Sigmoid colon (tissue), 7 donors: Measurements from ENCODE around the gene C8G. TPM values are rescaled to one million over a fixed set of nuclear protein-coding genes. Genes with fewer than 3 reads are reported as not detected.

Experiments
- DNase-seq: peaks from one replicate; pipeline ENCODE4 v3.0.0-alpha.2; 2019
- H3K27ac ChIP-seq, 4 donors: fragments of 200-600 bp; sonication (generic); one replicate each; pipeline ENCODE4 v1.5.1; 2016 to 2019; ENCODE audit warnings: mild to moderate bottlenecking in 1 of 4
- H3K27me3 ChIP-seq, 3 donors: fragments of 200-600 bp; sonication (generic); one replicate each; pipeline ENCODE4 v1.5.1; 2019; ENCODE audit warnings: mild to moderate bottlenecking in 1 of 3
- H3K36me3 ChIP-seq, 4 donors: fragments of 200-600 bp; sonication (generic); one replicate each; pipeline ENCODE4 v1.5.1; 2016 to 2019
- H3K4me1 ChIP-seq, 4 donors: fragments of 200-600 bp; sonication (generic); one replicate each; pipeline ENCODE4 v1.5.1; 2017 to 2019
- H3K4me3 ChIP-seq, 4 donors: fragments of 200-600 bp; sonication (generic); one replicate each; pipeline ENCODE4 v1.5.1; 2017 to 2019; ENCODE audit warnings: mild to moderate bottlenecking in 2 of 4, moderate library complexity in 1 of 4
- H3K9me3 ChIP-seq, 4 donors: fragments of 200-600 bp in 3 of 4; sonication (generic) in 3 of 4; one replicate each; pipeline versions ENCODE4 v1.5.1 to v1.6.1; 2013 to 2019
- EP300 ChIP-seq, 4 donors: sonication (generic); formaldehyde crosslinking; IDR thresholded peaks; one replicate each; pipeline ENCODE4 v1.6.1; 2017; ENCODE audit warnings: antibody characterized with exemption in 4 of 4
- POLR2A ChIP-seq, 2 donors: fragments of 450-650 bp; IDR thresholded peaks; one replicate each; pipeline ENCODE4 v1.6.1; 2016; ENCODE audit warnings: antibody characterized with exemption in 2 of 2, mild to moderate bottlenecking in 2 of 2, moderate library complexity in 2 of 2
- POLR2AphosphoS5 ChIP-seq, 4 donors: sonication (generic); formaldehyde crosslinking; IDR thresholded peaks; one replicate each; pipeline ENCODE4 v1.6.1; 2017; ENCODE audit warnings: antibody characterized with exemption in 4 of 4
- WGBS, 2 donors: extraction: QIAGEN DNeasy Blood & Tissue Kit; methylation state at CpG; one replicate each; pipeline ENCODE4 v1.1.7; 2013; 5-methylcytosine and 5-hydroxymethylcytosine counted together
- intact Hi-C: fragments of 100-400 bp; cut with DNase I; formaldehyde crosslinking; loops from one replicate; pipeline ENCODE4 v1.15.1; 2023
- polyA plus RNA-seq, 3 donors: library from polyadenylated mRNA; stranded (reverse); fragments of 200-250 nt; gene quantifications; one replicate each; pipeline ENCODE4 v1.2.3, GENCODE V29; 2013
- total RNA-seq, 4 donors: library from RNA; depleted of rRNA; stranded (reverse); fragments of >200 nt; gene quantifications; one replicate each; pipeline ENCODE4 v1.1.0, GENCODE V29; 2016
- TF ChIP-seq, protein P1 (sequence below), 4 experiments: fragments of 450-650 bp in 3 of 4; fragments of 200-600 bp in 1 of 4; IDR thresholded peaks; one replicate each; pipeline ENCODE4 v1.5.1; 2016 to 2019; ENCODE audit warnings: antibody characterized with exemption in 4 of 4, mild to moderate bottlenecking in 3 of 4, moderate library complexity in 2 of 4
- donor health status: healthy with polysubstance abuse.
- donor health status: Bipolar disorder and iron deficiency.
- donor health status: healthy.

Gene C8G
- total and polyA plus RNA-seq, 7 donors: 4.2 to 11.1 (median 5.4) TPM; not detected in 4

DNA sequence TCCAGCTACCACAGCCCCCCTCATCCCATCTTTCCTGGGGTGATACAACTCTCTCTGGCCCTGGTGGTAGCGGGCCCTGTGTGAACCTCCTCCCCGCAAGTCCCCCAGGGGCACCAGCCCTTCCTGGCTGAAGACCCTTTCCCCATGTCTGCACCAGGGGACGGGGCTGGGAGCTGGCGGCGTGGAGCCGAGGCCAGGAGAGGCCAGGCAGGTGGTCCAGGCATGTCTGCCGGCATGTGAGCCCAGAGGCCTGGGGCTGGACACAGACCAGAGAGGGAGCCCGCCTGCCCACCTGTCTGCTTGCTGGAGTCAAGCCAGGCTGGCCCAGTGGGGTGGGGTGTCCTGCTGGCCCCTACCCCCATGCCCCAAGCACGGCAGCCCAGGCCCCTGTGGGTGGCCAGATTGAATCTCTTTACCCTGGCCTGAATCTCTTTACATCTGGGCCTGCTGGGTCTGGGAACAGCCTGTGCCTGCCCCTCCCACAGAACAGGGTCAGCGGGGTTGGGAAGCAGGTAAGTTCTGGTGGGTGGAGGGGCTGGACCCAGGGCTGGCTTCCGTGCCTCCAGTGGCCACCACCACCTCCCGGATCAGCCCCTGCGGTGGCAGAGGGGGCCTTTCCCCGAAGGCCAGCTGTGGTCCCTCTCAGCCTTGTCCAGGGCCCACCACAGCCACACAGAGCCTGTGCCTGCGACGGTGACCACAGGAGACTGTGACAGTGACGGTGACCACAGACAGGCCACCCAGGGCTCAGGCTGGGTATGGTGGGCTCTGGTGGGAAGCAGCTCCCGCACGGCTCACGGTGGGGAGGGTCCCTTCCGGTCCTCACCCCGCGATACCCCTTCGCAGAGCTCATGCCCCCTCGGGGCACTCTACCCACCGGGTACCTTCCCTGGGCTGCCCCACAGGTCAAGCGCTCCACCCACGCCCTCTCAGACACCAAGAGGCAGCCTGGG, 14.1 kb downstream of the C8G start:
- WGBS, 2 donors: 88 to 90% methylated on average over 28 of the region's 28 CpGs
- Histone ChIP-seq H3K9me3 (no peaks in the 10 kb centered on the region), H3K27me3 (no peaks in the 10 kb centered on the region), H3K36me3 (no peaks in the 10 kb centered on the region), H3K27ac (no peak overlapping the region), H3K4me3 (no peak overlapping the region), H3K4me1 (no peaks in the 10 kb centered on the region)
- TF ChIP-seq, protein P1, sequence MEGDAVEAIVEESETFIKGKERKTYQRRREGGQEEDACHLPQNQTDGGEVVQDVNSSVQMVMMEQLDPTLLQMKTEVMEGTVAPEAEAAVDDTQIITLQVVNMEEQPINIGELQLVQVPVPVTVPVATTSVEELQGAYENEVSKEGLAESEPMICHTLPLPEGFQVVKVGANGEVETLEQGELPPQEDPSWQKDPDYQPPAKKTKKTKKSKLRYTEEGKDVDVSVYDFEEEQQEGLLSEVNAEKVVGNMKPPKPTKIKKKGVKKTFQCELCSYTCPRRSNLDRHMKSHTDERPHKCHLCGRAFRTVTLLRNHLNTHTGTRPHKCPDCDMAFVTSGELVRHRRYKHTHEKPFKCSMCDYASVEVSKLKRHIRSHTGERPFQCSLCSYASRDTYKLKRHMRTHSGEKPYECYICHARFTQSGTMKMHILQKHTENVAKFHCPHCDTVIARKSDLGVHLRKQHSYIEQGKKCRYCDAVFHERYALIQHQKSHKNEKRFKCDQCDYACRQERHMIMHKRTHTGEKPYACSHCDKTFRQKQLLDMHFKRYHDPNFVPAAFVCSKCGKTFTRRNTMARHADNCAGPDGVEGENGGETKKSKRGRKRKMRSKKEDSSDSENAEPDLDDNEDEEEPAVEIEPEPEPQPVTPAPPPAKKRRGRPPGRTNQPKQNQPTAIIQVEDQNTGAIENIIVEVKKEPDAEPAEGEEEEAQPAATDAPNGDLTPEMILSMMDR (IDR thresholded peaks at IDR 0.05): no peak
- TF ChIP-seq POLR2AphosphoS5 (IDR thresholded peaks at IDR 0.05): no peak
- no peak for TF ChIP-seq POLR2A (IDR thresholded peaks at IDR 0.05)
- no peak for TF ChIP-seq EP300 (IDR thresholded peaks at IDR 0.05)
- intact Hi-C loops: no loop called here
- no peak for DNase-seq

DNA sequence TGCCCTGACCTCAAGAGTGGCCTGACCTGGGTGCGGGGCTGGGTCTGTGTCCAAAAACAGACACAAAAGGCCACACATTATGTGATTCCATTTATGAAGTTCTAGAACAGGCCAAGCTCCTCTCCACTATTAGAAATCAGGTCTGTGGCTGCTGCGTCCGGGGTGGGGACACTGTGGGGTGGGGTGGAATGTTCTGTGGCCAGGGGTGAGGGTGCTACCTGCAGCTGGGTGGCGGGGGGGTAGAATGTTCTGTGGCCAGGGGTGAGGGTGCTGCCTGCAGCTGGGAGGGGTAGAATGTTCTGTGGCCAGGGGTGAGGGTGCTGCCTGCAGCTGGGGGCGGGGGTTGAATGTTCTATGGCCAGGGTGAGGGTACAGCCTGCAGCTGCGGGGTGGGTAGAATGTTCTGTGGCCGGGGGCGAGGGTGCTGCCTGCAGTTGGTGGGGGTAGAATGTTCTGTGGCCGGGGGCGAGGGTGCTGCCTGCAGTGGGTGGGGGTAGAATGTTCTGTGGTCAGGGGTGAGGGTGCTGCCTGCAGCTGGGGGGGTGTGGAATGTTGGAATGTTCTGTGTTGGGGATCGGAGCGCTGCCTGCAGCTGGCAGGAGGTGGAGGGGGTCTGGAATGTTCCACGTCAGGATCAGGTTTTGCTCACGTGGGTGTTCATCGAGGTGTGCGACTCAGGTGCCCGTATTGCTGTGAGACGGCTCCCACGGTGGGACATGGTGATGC, 15.3 kb downstream of the C8G start:
- DNase-seq: no peak
- TF ChIP-seq, protein P1 (IDR thresholded peaks at IDR 0.05): no peak
- TF ChIP-seq POLR2A (IDR thresholded peaks at IDR 0.05): no peak
- TF ChIP-seq EP300 (IDR thresholded peaks at IDR 0.05): no peak
- TF ChIP-seq POLR2AphosphoS5 (IDR thresholded peaks at IDR 0.05): no peak
- Histone ChIP-seq H3K36me3 (no peaks in the 10 kb centered on the region), H3K27me3 (no peaks in the 10 kb centered on the region), H3K4me3 (no peak overlapping the region), H3K4me1 (no peaks in the 10 kb centered on the region), H3K9me3 (no peaks in the 10 kb centered on the region), H3K27ac (no peak overlapping the region)
- WGBS, 2 donors: 71 to 82% methylated on average over 19 of the region's 19 CpGs
- intact Hi-C loops: no loop called here

DNA sequence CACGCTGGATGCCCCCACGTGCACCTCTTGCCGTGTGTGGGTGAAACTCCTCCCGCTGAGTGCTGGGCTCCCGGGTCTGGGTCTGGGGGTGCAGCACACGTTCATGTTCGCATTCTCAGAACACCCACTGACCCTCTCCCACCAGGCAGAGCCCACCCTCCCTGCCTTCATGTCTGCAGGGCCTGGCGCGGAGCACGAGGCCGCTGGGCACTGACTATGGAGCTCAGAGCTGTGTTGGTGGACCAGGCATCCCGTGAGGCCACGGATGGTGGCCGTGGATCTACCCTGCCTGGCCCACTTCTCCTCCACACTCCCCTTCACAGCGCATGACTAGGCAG, 15.9 kb downstream of the C8G start:
- no peak for DNase-seq
- Histone ChIP-seq H3K9me3 (no peaks in the 10 kb centered on the region), H3K27me3 (peaks cover 0 to 4% (median 0%) of the 10 kb centered on the region in 3 donors), H3K4me1 (peaks cover 0 to under 1% (median 0%) of the 10 kb centered on the region in 4 donors), H3K4me3 (no peak overlapping the region), H3K27ac (no peak overlapping the region), H3K36me3 (no peaks in the 10 kb centered on the region)
- 88 to 91% methylated on average over 15 of the region's 15 CpGs for WGBS, 2 donors
- TF ChIP-seq POLR2A (IDR thresholded peaks at IDR 0.05): no peak
- intact Hi-C loops: no loop called here

DNA sequence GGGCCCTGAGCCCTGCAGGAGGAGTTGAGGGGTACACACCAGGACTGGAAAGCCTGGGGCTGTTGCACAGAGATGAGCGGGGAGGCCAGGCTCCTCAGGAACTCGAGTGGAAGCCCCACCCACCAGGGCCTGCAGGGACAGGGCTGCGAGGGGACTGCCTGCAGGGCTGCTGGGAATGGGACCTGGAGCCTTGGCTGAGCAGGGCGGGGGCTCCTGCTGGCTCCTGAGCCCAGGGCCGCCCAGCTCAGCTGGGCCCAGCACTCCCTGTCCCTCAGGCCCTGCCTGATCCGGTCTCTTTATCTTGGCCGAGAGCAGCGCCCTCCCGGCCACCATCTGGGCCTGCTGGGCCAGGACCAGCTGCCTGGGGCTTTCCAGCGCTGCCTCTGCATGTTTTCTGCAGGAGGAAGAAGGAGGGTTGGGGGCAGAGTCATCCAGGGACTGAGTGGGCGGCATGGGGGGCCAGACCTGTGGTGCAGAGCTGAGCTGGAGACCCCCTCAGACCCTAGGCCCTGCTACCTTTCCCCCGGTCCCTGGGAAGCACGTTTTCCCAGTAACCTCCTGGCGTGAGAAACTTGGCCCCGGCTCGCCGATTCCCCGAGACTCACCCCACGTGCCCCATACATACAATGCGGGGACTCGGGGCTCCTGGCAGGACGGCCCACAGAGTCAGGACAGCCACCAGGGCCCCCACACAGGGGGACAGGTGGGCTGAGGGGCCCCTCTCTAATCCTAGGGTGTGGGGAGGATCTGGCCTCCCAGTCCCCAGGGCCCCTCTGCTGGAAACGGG, 16.4 kb downstream of the C8G start:
- Histone ChIP-seq H3K27me3 (peaks cover 0 to 7% (median 0%) of the 10 kb centered on the region in 3 donors), H3K4me3 (no peak overlapping the region), H3K4me1 (peaks cover 0 to 5% (median 2%) of the 10 kb centered on the region in 4 donors), H3K36me3 (no peaks in the 10 kb centered on the region), H3K9me3 (no peaks in the 10 kb centered on the region), H3K27ac (no peak overlapping the region)
- intact Hi-C loops: no loop called here
- TF ChIP-seq POLR2AphosphoS5 (IDR thresholded peaks at IDR 0.05) (no peak), EP300 (IDR thresholded peaks at IDR 0.05) (no peak), POLR2A (IDR thresholded peaks at IDR 0.05) (no peak)
- TF ChIP-seq, protein P1 (IDR thresholded peaks at IDR 0.05): no peak
- DNase-seq: no peak
- 80 to 81% methylated on average over 23 of the region's 23 CpGs for WGBS, 2 donors
